Gastrocnemius medialis (tissue), 4 donors: ENCODE data around the gene USP17L13.
"Not testable (repeated sequence)": the region's sequence is repeated elsewhere in the genome, so short reads cannot be mapped to it uniquely, and the experiment has no call there.

Experiments used
- POLR2A ChIP-seq, 2 donors: fragments of 450-650 bp; IDR thresholded peaks; one replicate each; pipeline ENCODE4 v1.6.1; 2017; ENCODE audit warnings: antibody characterized with exemption in 2 of 2, mild to moderate bottlenecking in 2 of 2, moderate library complexity in 2 of 2
- TF ChIP-seq, protein P1 (sequence below), 5 experiments: fragments of 450-650 bp in 3 of 5; fragments of 200-600 bp in 2 of 5; sonication (generic) in 2 of 5; IDR thresholded peaks in 4 of 5; conservative IDR thresholded peaks in 1 of 5; 1 replicate in 4 of 5; 2 replicates in 1 of 5; pipeline ENCODE4 v1.5.1; 2016 to 2019; ENCODE audit warnings: antibody characterized with exemption in 5 of 5, mild to moderate bottlenecking in 3 of 5, moderate library complexity in 3 of 5

DNA sequence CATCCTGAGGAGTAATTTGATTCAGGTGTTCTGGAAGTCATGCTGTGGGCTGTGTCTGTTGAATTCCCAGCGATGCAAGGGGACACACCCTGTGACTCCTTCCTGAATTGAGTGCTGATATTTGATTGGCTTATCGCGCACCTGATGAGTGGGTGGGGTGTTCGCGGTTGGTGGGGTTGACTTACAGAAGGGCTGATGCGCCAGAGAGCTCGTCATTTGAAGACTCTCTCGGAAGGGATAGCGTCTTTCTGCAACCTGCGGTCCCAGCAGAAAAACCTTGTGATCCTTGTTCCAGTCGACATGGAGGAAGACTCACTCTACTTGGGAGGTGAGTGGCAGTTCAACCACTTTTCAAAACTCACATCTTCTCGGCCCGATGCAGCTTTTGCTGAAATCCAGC lies 4.8 kb upstream of the USP17L13 start, which contains the start of gene USP17L12:
- TF ChIP-seq, protein P1, sequence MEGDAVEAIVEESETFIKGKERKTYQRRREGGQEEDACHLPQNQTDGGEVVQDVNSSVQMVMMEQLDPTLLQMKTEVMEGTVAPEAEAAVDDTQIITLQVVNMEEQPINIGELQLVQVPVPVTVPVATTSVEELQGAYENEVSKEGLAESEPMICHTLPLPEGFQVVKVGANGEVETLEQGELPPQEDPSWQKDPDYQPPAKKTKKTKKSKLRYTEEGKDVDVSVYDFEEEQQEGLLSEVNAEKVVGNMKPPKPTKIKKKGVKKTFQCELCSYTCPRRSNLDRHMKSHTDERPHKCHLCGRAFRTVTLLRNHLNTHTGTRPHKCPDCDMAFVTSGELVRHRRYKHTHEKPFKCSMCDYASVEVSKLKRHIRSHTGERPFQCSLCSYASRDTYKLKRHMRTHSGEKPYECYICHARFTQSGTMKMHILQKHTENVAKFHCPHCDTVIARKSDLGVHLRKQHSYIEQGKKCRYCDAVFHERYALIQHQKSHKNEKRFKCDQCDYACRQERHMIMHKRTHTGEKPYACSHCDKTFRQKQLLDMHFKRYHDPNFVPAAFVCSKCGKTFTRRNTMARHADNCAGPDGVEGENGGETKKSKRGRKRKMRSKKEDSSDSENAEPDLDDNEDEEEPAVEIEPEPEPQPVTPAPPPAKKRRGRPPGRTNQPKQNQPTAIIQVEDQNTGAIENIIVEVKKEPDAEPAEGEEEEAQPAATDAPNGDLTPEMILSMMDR (IDR thresholded peaks at IDR 0.05 in 4 of 5, conservative IDR thresholded peaks at IDR 0.05 in 1 of 5) = not testable (repeated sequence)
- not testable (repeated sequence) for TF ChIP-seq POLR2A (IDR thresholded peaks at IDR 0.05)
